Measurements from ENCODE around the gene NKD1.
A peak's percentile ranks its signal among the peaks of the same experiment; 100 is the strongest.

Gene NKD1

GRCh38 chr16:50616883-50617645, 68.9 kb downstream of the NKD1 start:
- DNase-seq, result no peak

GRCh38 chr16:50617646-50618184, 69.5 kb downstream of the NKD1 start:
- DNase-seq, result no peak

- no peak for DNase-seq
Observed at GRCh38 chr16:50618238-50618918, 70.2 kb downstream of the NKD1 start.

GRCh38 chr16:50619702-50620491, 71.7 kb downstream of the NKD1 start:
- DNase-seq, result no peak

GRCh38 chr16:50620646-50621451, 72.7 kb downstream of the NKD1 start:
- DNase-seq, result no peak

- DNase-seq, result no peak
Observed at GRCh38 chr16:50621452-50621792, 73.2 kb downstream of the NKD1 start.

GRCh38 chr16:50622029-50622428, 73.8 kb downstream of the NKD1 start:
- DNase-seq, result no peak

GRCh38 chr16:50622643-50623369, 74.6 kb downstream of the NKD1 start:
- no peak for DNase-seq

GRCh38 chr16:50624449-50624970, 76.3 kb downstream of the NKD1 start:
- DNase-seq, result no peak

- no peak for DNase-seq
Observed at GRCh38 chr16:50625374-50625773, 77.2 kb downstream of the NKD1 start.

GRCh38 chr16:50626868-50627267, 78.7 kb downstream of the NKD1 start:
- DNase-seq, result no peak

- peak; percentile 18 to 45 for DNase-seq
Observed at GRCh38 chr16:50627419-50627818, 79.2 kb downstream of the NKD1 start.

GRCh38 chr16:50628156-50628802, 80.1 kb downstream of the NKD1 start:
- no peak for DNase-seq

- DNase-seq, result no peak
Observed at GRCh38 chr16:50629334-50629733, 81.1 kb downstream of the NKD1 start.

GRCh38 chr16:50630394-50631020, 82.3 kb downstream of the NKD1 start:
- DNase-seq, result no peak

- DNase-seq, result no peak
Observed at GRCh38 chr16:50631249-50631984, 83.2 kb downstream of the NKD1 start.

- DNase-seq, result no peak
Observed at GRCh38 chr16:50631985-50632576, 83.9 kb downstream of the NKD1 start.

- no peak for DNase-seq
Observed at GRCh38 chr16:50632927-50633800, 85.0 kb downstream of the NKD1 start.

Data from stimulated activated CD4-positive, alpha-beta T cell treated with anti-CD3 and anti-CD28 coated beads, Interleukin-4, amount 100 ng/mL, for 4 hours (primary cell).